GM18868 (cell line): ENCODE data around the gene SCART1.
"Not testable (repeated sequence)": the region's sequence is repeated elsewhere in the genome, so short reads cannot be mapped to it uniquely, and the experiment has no call there.

Experiments used
- ATAC-seq: cut with Tn5 transposase; IDR thresholded peaks from one replicate; pipeline ENCODE4 v1.9.1; 2021; ENCODE audit warnings: mild to moderate bottlenecking, moderate library complexity; ENCODE audit not compliant: unreplicated experiment

The SCART1 gene

DNA sequence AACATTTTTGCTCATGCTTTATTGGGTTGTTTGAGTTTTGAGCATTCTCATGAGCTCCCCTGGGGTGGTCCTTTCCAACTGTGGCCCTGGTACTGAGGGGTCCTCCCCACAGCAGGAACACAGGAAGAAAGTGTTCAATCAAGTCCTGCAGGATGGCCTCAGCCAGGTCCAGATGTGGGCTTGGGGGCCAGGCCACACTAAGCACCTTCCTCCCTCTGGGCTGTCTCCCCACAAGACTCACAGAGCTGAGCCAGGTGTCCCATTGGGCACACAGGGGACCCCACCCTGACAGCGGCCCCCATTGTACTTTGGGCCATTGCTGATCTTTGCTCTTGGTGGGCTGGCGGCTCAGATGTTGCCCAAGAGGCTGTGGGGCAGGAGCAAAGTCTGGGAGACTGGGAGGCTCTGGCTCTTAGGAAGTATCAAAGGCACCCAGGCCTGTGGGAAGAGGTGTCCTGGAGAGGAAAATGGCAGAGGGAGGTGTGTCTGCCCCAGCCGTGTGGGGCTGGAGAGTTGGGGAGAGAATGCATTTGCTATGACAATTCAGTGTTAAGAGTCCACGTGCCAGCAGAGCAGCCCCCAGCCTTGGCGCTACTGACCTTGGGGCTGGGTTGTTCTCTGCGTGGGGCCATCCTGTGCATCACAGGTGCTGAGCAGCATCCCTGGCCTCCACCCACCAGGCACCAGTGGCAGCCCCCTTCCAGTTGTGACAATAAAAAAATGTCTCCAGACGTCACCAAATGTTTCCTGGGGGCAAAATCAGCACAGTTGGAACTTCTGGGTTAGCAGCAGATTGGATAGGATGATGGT, 17.8 kb downstream of the SCART1 start:
- ATAC-seq = no peak

DNA sequence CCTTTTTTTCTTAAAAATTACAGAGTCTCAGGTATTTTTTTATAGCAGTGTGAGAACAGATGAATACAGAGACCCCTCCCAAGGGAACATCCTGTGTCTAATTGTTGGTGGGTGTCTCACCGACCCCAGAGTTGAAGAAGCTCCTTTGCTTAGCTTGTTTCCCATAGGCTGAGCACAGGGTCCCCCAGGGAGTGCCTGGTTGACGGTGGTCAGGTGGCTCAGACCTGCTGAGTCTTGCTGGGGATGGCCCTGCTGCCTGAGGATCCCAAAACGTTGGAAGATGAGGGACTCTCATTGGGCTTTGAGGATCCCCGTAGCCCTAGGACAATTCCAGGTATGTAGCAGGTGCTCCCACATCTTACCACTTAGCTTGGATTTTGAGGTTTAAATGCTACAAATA, 19.5 kb downstream of the SCART1 start:
- ATAC-seq = no peak

DNA sequence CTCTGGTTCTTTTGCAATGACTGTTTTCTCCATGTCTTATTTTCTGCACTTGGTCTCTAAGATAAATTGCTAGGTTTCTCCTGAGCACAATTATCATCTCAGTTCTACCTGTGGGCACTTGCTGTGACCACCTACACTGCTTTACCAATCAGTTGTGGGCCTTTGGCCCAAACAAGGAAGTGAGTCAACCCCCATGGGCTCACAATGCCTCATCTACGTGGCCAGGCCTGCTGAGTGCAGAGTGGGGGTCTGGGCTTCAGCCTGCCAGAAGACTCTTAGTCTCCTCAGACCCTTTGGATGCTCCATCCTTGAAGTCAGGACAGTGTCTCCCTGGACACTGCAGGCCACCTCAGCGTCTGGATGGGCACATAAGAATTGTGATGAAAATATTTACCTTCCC, 20.3 kb downstream of the SCART1 start:
- no peak for ATAC-seq

DNA sequence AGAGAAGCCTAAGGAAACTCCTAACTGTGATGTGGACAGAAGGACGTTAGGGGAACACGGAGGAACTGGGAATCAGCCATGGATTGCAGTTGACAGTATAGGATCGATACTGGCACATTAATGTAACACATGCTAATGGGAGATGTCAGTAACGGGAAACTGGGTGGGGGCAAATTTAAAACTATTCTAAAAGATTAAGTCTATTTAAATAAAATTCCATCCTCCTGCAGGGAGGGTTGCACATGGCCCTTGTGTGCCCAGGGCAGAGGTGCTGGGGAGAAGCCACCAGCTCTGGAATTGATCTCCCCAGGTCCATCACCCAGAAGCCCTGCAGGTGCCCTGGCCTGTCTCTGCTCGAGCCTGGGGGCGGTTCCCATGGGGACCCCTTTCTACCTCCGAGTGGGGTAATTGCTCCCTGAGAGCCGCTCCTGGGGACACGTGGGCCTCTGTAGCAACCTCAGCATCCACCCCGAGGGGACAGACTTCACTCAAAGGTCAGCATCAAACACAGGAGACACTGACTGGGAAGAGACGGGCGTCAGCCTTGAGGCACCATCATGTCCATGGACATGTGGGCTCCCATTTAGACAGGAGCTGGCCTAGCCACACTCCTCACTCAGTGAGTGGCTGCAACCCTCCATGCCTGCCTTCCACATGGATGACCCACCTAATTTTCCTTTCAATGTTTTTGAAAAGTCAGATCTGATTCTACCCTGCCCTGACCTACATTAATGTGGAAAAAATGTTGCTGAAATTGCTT, 21.1 kb downstream of the SCART1 start:
- no peak for ATAC-seq

DNA sequence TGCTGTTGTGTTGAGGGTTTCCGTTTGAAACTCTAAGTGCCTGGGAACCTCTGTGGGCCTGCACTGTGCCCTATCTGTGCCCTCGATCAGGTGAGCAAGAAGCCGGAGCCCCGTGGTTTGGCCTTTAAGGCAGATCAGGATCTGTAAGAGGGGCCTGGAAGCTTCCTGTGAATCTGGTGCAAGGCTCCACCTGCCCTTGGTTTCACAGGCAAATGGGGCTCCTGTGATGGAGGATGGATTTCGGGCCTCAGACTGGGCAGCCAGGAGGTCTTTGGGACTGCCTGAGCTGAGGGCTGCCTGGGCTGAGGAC, 21.6 kb downstream of the SCART1 start:
- no peak for ATAC-seq

DNA sequence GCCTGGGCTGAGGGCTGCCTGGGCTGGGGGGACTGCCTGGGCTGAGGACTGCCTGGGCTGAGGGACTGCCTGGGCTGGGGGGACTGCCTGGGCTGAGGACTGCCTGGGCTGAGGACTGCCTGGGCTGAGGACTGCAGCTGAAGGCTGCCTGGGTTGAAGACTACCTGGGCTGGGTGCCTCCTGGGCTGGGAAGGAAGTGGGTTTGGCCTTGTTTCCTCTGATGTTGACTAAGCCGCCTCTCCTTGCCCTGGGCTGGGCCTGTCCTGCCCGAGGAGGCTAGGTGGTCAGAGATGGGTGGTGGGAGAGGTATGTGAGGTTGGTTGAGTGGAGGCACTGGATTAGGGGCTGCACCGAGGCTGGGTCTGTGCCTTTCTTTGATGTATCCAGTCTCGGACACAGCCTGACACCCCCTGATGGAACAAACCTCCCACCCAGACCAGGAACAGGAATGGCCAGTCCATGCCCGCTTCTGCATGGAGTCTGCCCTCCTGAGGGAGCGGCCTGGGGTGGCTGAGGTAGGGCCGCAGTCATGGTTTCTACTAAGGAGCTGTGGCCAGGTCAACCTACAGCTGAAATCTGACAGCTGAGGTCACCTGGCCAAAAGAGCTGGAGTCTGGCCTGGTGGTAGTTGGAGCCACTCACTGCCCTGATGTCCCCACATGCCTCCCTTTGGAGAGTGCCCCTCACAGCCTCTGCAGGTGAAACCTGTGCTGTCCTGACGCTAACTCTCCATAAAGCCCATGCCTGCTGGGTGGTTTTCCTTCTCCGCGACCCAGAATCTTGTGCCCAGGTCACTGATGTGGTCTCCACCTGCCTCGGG, 22.3 kb downstream of the SCART1 start:
- no peak for ATAC-seq

DNA sequence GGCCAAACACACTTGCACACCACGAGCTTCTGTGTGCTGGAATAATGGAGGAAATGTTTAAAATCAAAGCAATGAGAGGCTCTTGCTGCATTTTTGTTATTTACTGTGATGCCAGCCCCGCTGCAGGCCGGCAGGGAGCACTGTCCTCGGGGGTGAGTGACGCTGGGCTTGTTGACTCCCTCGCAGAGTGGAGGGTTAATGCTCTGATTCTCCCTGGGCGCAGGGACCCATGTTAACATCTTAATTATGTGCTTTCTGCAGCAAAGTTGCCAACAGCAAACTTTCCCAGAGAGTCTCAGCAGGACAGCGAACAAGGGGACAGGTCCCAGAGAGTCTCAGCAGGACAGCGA, 22.9 kb downstream of the SCART1 start:
- no peak for ATAC-seq

DNA sequence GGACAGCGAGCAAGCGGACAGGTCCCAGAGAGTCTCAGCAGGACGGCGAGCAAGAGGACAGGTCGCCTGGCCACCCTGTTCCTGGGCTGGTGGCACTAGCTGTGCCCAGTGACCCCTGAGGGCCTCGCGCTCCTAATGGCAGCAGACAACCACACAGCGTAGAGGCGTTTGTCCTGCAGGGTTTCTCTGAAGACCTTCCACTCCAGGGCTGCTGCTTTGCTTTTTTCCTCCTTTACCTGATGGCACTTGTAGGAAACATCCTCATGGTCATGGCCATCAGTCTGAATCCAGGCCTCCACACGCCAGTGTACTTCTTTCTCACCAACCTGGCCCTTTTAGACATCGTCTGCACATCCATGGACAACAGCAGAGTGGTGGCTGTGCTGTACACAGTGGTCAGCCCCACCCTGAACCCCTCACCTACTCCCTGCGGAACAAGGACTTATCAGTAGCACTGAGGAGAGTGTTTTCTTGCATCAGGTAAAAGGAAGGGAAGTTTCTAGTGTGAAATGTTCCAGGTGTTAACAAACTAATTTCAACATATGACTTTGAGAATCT, 27.4 kb downstream of the SCART1 start:
- ATAC-seq = no peak

DNA sequence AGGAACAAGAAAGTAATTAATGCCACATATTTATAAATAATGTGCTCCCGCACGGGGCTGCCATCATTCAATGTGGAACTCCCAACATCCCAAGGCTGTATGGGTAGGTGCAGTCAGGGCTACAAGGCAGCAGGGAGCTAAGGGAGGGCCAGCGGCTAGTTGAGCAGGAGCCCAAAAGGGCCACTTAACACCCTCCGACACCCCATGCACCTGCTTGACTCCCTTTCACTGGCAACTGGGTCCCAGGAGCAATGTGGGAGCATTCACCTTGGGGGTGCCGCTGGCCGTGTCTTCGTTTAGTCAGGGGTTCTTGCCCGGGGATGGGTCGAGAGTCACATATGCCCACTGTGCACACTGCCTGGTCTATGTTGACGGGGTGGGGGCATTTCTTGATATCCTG, 27.9 kb downstream of the SCART1 start:
- no peak for ATAC-seq

DNA sequence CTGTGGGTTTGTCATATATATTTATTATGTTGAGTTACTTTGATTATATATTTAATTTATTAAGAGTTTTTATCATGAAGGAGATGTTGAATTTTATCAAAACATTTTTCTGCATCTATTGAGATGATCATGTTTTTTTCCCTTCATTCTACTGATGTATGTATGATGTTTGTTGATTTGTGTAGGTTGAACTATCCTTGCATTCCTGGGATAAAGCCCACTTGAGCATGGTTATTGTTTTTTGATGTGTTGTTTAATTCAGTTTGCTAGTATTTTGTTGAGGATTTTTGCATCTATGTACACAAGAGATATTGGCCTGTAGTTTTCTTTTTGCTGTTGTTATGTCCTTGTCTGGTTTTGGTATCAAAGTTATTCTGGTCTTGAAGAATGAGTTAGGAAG, 31.1 kb downstream of the SCART1 start:
- ATAC-seq = no peak

DNA sequence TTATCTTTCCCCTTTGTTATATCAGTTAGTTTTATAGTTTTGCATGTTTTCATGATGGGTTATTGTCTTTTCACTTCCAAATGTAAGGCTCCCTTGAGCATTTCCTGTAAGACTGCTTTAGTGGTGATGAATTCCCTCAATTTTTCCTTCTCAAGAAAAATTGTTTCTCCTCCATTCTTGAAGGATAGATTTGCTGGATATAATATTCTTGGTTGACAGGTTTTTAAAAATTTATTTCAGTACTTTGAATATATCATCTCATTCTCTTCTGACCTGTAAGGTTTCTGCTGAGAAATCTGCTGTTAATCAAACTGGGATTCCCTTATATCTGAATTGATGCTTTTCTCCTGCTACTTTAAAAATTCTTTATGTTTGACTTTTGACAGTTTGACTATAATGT, 33.3 kb downstream of the SCART1 start:
- ATAC-seq = no peak

DNA sequence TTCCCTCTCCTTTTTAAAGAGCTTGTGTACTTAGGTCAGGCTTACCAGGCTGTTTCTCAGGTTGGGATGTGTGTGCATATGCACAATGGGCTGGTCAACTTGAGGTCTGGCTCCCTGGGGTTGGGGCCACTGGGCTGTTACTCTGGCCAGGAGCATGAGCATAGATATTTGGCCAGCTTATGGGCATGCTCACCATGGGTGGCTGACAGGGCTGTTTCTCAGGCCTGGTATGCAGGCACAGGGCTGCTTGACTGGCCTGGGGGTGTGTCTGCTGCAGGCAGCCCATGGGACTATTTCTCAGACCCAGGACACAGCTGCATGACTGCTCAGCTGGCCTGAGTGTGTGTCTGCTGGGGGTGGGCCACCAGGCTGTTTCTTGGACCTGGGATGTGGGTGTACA, 34.6 kb downstream of the SCART1 start:
- ATAC-seq = no peak

DNA sequence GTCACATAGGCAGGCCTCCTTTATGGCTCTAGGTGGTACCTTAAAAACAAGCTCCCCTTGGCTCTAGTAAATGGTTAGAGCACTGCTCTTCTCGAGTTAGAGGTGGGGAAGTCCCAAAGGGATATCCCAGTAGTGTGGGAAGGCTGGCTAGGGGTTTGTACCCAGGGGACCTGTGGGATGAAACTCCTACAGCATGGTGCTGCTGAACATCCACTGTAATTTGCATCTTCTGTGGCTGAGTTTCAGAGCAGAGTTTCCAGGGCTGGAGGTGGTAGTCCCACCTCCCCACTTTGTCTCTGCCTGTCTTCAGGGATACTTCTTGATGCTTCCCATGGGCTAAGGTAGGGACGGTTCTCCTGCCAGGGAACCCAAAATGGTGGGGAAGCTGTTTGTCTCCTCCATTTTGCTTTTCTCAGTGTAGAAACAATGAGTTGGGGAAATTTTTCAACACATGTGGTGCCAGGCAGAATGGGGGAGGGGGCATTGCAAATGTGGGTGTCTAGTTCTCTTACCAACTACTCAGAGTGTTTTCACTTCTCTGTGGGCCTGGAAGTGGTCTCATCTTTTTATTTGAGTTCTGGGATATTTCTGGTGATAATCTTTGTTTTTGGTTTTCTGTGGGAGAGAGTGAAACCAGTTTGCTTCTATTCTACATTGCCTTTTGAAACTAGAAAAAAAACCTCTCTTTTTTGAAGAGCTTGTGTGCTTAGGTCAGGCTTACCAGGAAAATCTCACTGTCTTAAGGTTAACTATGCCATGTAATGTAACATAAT, 36.3 kb downstream of the SCART1 start:
- peak; percentile 82 for ATAC-seq

DNA sequence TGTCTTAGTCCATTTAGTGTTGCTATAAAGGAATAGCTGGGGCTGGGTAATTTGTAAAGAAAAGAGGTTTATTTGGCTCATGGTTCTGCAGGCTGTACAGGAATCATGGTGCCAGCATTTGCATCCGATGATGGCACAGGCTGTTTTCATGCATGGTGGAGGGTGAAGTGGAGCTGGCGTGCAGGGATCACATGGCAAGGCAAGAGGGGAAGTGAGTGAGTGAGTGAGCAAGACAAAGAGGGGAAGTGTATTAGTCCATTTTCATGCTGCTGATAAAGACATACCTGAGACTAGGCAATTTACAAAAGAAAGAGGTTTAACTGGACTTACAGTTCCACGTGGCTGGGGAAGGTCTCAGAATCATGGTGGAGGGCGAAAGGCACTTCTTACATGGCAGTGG, 39.8 kb downstream of the SCART1 start:
- not testable (repeated sequence) for ATAC-seq

DNA sequence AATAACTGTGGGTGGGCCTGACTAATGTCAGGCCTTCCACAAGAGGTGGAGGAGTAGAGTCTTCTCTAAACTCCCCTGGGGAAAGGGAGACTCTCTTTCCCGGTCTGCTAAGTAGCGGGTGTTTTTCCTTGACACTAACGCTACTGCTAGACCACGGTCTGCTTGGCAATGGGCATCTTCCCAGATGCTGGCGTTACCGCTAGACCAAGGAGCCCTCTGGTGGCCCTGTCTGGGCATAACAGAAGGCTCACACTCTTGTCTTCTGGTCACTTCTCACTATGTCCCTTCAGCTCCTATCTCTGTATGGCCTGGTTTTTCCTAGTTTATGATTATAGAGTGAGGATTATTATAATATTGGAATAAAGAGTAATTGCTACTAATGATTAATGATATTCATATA, 43.6 kb downstream of the SCART1 start:
- ATAC-seq = not testable (repeated sequence)

DNA sequence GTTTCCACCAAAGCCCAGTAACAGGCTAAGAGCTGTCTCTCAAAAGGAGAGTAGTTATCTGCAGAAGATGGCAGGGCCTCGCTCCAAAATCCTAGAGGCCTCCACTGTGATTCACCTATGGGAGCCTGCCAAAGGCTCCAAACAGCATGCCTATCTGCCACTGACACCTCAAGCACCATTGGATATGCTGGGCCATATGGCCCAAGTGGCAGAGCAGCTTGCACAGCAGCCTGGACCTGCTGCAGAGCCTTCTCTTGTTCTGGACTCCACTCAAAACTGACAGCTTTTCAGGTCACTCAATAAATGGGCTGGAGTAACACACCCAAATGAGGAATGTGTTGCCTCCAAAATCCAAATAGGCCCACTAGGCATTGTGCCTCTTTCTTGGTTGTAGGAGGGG, 45.4 kb downstream of the SCART1 start:
- ATAC-seq = not testable (repeated sequence)

DNA sequence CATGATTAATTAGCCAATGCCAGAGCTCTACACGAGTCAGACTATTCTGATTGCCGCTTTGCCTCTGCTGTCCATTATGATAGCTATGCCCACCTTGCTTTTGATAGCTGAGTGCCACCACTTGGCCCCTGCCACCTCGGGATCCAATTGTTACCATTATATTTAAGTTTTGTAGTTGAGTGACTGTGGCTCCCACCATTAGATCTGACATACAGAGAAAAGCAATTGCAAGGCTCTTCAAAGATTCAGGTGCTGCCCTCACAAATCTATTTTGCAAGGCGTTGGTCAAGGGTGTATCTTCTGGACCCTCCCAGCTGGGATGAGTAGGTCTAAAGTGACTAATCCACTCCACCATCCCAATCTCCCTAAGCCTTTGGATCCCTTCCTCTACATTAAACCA, 47.2 kb downstream of the SCART1 start:
- ATAC-seq = not testable (repeated sequence)

DNA sequence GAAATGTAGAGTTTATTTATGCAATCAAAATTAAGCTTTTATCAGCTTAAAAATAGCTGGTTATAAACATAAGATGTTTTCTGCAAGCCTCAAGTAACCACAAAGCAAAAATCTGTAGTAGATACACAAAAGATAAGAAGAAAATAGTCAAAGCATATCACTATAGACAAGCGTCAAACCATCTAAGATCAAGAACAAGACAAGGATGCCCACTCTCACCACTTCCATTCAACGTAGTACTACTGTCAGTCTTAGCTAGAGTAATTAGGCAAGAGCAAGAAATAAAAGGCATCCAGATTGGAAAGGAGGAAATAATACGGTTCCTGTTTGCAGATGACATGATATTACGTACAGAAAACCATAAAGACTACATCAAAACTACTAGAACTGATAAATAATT, 56.0 kb downstream of the SCART1 start:
- no peak for ATAC-seq

DNA sequence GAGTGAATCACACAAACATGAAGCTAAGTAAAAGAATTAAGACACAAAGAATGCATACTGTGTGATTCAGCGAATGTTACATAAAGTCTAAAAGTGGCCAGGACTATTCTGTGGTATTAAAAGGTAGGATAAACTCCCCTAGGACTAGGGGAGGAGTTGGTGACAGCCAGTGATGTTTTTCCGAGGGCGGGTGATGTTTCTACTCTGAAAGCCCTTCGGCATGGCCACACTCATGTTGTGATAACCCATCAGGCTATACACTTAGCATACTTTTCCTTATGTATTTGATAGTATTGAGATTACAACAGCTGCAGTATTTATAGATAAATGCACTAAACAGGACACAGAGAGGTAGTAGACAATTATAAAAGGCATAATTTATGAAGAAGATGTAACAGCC, 57.7 kb downstream of the SCART1 start:
- no peak for ATAC-seq

DNA sequence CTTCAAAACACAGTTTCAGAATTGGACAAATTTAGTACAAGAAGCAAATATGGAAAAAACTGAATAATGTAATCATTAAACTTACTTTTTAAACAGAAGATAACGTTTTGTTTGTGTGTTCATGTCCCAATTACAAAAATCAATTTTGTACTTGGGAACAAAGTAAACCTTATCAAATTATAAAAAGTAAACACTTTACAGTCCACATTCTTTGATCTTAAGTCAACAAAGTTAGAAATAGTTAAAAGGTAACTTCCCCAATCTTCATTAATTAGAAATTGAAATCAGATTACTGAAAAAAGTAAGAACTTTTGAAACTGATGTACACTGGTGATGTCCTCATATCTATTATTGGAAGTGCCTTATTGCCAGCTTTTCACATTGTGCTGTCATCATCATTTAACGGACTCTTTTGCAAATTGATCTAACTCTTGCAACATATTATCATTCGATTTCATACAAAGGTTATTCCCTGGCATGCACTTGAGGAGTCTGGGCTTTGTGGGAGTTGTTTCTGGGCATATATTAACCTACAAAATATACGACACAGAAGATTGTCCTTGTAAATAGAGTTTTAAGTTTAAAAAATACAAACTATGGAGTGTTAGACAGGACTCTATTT, 58.3 kb downstream of the SCART1 start:
- no peak for ATAC-seq
